Measurements from ENCODE around the gene DNMT3A. TPM values are rescaled to one million over a fixed set of nuclear protein-coding genes. Genes with fewer than 3 reads are reported as not detected.

The DNMT3A gene
- total RNA-seq, 1 donor from 2014 or later: 15.4 TPM

DNA sequence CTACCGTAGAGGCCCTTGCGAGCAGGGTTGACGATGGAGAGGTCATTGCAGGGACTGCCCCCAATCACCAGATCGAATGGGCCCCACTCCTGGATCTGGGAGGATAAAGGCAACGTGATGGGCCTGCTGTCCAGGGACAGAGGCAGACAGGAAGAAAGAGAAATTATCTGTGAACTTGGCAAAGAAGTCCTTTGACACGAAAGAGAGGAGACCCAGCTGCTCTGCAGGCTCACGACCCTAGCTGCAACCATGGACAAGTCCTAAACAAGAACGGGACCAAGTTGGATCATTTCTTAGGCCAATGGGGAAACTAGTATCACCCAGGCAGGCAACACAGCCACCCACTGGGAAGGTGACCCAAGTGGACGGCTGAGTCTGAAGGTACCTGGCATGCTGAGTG lies 101.1 kb downstream of the DNMT3A start:
- TF ChIP-seq, protein P1, sequence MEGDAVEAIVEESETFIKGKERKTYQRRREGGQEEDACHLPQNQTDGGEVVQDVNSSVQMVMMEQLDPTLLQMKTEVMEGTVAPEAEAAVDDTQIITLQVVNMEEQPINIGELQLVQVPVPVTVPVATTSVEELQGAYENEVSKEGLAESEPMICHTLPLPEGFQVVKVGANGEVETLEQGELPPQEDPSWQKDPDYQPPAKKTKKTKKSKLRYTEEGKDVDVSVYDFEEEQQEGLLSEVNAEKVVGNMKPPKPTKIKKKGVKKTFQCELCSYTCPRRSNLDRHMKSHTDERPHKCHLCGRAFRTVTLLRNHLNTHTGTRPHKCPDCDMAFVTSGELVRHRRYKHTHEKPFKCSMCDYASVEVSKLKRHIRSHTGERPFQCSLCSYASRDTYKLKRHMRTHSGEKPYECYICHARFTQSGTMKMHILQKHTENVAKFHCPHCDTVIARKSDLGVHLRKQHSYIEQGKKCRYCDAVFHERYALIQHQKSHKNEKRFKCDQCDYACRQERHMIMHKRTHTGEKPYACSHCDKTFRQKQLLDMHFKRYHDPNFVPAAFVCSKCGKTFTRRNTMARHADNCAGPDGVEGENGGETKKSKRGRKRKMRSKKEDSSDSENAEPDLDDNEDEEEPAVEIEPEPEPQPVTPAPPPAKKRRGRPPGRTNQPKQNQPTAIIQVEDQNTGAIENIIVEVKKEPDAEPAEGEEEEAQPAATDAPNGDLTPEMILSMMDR (conservative IDR thresholded peaks at IDR 0.05; ENCODE audit: low read depth, low read length): no peak
- H3K4me3 ChIP-seq (ENCODE audit: low read depth, low read length): no peak overlapping the region
- no peak for DNase-seq (ENCODE audit: low read depth)

DNA sequence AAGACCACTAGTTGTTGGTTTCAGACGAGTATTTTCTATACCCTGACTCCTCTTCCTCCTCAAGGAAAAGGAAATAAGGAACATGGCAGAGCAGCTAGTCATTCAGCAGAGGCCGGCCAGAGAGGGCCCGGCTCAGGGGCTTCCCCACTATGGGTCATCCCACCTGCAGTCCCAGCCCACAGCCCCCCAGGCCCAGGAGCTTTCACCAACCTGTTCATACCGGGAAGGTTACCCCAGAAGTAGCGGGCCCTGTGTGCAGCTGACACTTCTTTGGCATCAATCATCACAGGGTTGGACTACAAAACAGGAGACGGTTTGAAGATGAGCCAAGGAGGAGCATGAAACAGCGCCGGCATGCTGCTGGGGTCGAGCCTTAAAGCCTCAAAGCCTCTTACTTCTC lies 102.8 kb downstream of the DNMT3A start:
- H3K4me3 ChIP-seq (ENCODE audit: low read depth, low read length): no peak overlapping the region
- no peak for DNase-seq (ENCODE audit: low read depth)
- TF ChIP-seq, protein P1 (conservative IDR thresholded peaks at IDR 0.05; ENCODE audit: low read depth, low read length): no peak

DNA sequence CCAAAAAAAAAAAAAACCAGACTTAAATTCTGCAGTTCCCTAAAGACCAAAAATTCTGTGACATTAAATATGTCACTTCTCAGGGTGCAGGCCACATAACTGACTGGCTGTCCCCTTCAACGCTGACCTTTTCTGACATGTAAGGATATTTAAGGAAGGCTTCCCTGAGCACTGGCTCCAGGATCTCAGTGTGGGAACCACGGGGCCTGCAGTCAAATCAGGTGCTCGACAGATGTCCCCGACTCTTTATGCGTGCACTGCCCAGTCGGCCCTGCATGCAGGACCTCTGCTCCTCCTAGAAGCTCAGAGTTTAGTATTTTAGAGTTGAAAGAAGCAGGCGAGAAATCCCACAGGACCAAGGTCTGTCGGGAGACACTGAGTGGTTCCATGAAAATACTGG lies 104.0 kb downstream of the DNMT3A start:
- DNase-seq (ENCODE audit: low read depth): no peak
- TF ChIP-seq, protein P1 (conservative IDR thresholded peaks at IDR 0.05; ENCODE audit: low read depth, low read length): no peak
- no peak overlapping the region for H3K4me3 ChIP-seq (ENCODE audit: low read depth, low read length)

DNA sequence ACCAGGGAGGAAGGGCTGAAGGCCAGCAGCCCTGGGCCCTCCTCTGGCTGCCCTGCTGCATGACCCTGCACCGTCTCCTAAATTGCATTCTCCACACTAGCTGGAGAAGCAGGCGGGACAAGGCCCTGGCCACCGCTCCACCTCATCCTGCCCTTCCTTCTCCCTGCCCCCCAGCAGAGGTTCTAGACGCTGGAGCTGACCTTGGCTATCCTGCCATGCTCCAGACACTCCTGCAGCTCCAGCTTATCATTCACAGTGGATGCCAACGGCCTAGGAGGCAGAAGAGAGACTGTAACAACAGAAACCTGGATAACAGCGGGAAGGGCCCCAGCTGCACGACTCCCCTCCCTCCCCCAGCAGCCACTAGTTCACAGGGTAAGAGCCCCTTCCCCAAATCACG lies 105.0 kb downstream of the DNMT3A start:
- DNase-seq (ENCODE audit: low read depth): no peak
- no peak overlapping the region for H3K4me3 ChIP-seq (ENCODE audit: low read depth, low read length)
- TF ChIP-seq, protein P1 (conservative IDR thresholded peaks at IDR 0.05; ENCODE audit: low read depth, low read length): no peak

DNA sequence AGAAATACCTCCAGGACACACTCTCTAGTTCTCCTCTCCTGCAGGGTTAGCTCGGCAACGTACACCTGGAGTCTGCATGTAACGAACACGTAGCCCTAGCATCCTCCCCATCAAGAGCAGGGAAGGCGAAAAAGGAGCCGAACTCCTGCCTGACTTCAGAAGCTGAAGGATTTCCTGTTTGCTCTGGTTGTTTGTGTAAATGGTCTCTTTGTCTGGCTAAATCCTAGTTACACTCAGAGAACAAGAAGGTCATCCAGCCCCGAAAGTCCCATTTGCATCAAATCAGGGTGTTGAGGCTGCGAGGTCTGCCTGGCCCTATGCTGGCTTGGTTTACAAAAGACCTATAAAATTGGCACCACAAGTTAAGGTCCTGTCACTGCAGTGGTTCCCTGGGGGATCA lies 107.0 kb downstream of the DNMT3A start:
- no peak overlapping the region for H3K4me3 ChIP-seq (ENCODE audit: low read depth, low read length)
- TF ChIP-seq, protein P1 (conservative IDR thresholded peaks at IDR 0.05; ENCODE audit: low read depth, low read length): no peak
- DNase-seq (ENCODE audit: low read depth): no peak

DNA sequence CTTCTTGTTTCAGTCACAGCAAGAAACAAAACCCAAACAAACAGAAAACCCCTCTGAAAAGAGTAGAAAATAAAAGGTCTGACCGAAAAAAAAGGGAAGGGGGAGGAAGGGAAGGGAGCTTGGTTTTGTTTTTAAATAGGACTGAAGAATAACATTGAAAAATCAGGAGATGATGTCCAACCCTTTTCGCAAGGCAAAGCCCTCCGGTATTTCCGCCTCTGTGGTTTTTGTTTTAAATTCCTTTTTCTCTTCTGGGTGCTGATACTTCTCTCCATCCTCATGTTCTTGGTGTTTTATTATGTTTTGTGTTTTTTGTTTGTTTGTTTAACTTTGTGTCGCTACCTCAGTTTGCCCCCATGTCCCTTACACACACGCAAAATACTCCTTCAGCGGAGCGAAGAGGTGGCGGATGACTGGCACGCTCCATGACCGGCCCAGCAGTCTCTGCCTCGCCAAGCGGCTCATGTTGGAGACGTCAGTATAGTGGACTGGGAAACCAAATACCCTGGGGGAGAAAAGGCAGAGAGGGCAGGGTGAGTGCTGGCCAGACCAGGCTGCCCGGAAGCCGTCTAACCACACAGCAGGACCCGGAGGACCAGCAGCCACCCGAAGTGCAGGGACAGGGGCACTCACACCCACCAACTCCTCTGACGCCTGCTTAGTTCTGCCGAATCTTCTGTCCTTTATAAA lies 107.7 kb downstream of the DNMT3A start:
- no peak overlapping the region for H3K4me3 ChIP-seq (ENCODE audit: low read depth, low read length)
- DNase-seq (ENCODE audit: low read depth): no peak
- TF ChIP-seq, protein P1 (conservative IDR thresholded peaks at IDR 0.05; ENCODE audit: low read depth, low read length): no peak

DNA sequence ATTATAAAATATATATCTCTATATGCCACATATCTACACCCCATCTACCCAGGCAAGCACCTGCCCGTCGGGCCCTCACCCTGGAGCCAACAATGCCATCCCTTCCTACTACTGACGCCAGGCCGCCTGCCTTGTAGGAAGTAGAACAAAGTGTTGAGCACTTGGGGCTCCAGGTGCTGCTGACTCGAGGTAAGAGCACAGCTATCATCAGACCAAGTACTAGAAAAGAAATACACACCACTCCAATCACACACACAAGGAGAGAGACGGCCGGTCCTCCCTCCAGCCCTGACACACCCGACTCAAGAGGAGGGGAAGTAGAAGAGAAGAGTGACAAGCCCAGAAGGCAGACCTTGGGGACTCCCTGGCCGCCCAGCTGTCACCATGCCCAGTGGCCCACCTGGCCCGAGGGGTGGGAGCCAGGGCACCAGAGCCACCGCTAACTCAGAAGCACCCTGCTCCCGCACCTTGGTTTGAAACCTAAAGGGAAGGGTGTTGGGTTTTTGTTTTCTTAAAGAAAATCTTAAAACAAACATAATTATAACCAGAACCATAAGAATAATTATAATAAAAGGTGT lies 109.4 kb downstream of the DNMT3A start:
- DNase-seq (ENCODE audit: low read depth): no peak
- TF ChIP-seq, protein P1 (conservative IDR thresholded peaks at IDR 0.05; ENCODE audit: low read depth, low read length): no peak

More for the DNA sequence above, 109.4 kb downstream of the DNMT3A start:
- no peak overlapping the region for H3K4me3 ChIP-seq (ENCODE audit: low read depth, low read length)
